Eye (tissue), 1 donor: ENCODE results near the gene OTUD3.

Source experiments
- DNase-seq: peaks from one replicate; pipeline ENCODE4 v3.0.0-alpha.2; 2015

Gene OTUD3

GRCh38 chr1:19955534-19956170, 73.5 kb downstream of the OTUD3 start:
- no peak for DNase-seq

GRCh38 chr1:19957779-19958178, 75.6 kb downstream of the OTUD3 start:
- DNase-seq = no peak

- no peak for DNase-seq
Observed at GRCh38 chr1:19960591-19960990, 78.4 kb downstream of the OTUD3 start.
